HFFc6 (cell line): Measurements from ENCODE around the gene MOSPD2. TPM values are rescaled to one million over a fixed set of nuclear protein-coding genes. Genes with fewer than 3 reads are reported as not detected.

Experiments
- DNase-seq: peaks from one replicate; pipeline ENCODE4 v3.0.0-alpha.2; 2018
- H3K27ac Mint-ChIP-seq: 2 replicates; pipeline ENCODE4 v1.8.0; 2020; ENCODE audit warnings: mild to moderate bottlenecking, mixed read lengths
- H3K27me3 Mint-ChIP-seq: 2 replicates; pipeline ENCODE4 v1.8.0; 2021; ENCODE audit warnings: mild to moderate bottlenecking, moderate library complexity, mixed read lengths; ENCODE audit not compliant: insufficient read depth
- H3K36me3 Mint-ChIP-seq: 2 replicates; pipeline ENCODE4 v1.8.0; 2021; ENCODE audit warnings: low read depth, mixed read lengths
- H3K4me1 Mint-ChIP-seq: 2 replicates; pipeline ENCODE4 v1.8.0; 2020; ENCODE audit warnings: low read depth, mixed read lengths
- H3K4me3 Mint-ChIP-seq: 2 replicates; pipeline ENCODE4 v1.8.0; 2020; ENCODE audit warnings: mild to moderate bottlenecking, moderate library complexity, mixed read lengths
- H3K9me3 Mint-ChIP-seq: 2 replicates; pipeline ENCODE4 v1.8.0; 2020; ENCODE audit warnings: mild to moderate bottlenecking, mixed read lengths
- total RNA-seq, 6 experiments: library from RNA; stranded (reverse); fragmentation: NEBNext Ultra II Directional; extraction: Animal tissue kit (Norgen Biotek cat#: 25700); gene quantifications; 2 replicates in 1 of 6; 3 replicates in 5 of 6; pipeline ENCODE4 v1.2.3, GENCODE V29; 2021
- TF ChIP-seq, protein P1 (sequence below): fragments of 200-600 bp; sonication (generic); IDR thresholded peaks from 2 replicates; pipeline ENCODE4 v1.5.0; 2021; ENCODE audit warnings: antibody characterized with exemption, mild to moderate bottlenecking

MOSPD2 gene
- total RNA-seq, 6 experiments from 2014 or later: 22.0 to 28.2 (median 25.1) TPM

DNA sequence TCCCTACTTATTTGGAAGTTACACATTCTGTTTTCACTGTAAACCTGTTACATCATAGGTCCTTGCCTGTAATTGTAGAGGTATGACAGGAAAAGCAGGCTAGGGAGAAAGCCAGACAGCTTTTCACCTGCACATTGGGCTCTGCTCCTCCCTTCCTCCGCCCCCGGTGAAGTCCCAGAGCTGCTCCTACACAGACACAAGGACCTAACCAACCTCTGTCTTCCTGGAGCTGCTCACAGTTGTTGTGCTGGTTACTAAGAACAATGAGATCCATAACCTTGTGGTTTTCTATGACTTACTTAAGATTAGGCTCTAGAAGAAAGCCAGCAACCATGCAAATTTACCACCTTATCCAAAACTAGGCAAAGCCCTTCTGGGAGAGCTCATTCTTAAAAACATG lies 40.0 kb downstream of the MOSPD2 start:
- peaks cover 32% of the 10 kb centered on the region for H3K36me3 Mint-ChIP-seq
- H3K27me3 Mint-ChIP-seq: no peaks in the 10 kb centered on the region
- peaks cover 45% of the 10 kb centered on the region for H3K4me1 Mint-ChIP-seq
- H3K4me3 Mint-ChIP-seq: no peak overlapping the region
- DNase-seq: peak; percentile 3
- no peaks in the 10 kb centered on the region for H3K9me3 Mint-ChIP-seq
- TF ChIP-seq, protein P1, sequence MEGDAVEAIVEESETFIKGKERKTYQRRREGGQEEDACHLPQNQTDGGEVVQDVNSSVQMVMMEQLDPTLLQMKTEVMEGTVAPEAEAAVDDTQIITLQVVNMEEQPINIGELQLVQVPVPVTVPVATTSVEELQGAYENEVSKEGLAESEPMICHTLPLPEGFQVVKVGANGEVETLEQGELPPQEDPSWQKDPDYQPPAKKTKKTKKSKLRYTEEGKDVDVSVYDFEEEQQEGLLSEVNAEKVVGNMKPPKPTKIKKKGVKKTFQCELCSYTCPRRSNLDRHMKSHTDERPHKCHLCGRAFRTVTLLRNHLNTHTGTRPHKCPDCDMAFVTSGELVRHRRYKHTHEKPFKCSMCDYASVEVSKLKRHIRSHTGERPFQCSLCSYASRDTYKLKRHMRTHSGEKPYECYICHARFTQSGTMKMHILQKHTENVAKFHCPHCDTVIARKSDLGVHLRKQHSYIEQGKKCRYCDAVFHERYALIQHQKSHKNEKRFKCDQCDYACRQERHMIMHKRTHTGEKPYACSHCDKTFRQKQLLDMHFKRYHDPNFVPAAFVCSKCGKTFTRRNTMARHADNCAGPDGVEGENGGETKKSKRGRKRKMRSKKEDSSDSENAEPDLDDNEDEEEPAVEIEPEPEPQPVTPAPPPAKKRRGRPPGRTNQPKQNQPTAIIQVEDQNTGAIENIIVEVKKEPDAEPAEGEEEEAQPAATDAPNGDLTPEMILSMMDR: no peak
- H3K27ac Mint-ChIP-seq: peak overlapping the region; percentile 82

DNA sequence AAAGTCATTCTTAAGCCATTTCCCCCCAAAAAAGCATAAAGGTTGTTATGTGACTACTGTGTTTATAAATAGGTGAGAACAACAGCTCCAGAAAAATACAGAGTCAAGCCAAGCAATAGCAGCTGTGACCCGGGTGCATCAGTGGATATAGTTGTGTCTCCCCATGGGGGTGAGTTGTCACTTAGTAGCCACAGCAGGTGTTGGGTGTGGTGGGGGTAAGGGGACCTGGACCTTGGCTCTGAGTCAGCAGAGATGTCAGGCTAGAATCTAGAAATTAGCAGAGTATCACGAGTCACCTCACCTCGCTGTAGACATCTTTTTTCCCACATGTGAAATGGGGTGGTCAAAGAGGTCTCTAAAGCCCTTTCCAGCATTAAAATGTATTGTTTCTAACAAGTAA lies 42.4 kb downstream of the MOSPD2 start:
- no peak for DNase-seq
- no peaks in the 10 kb centered on the region for H3K9me3 Mint-ChIP-seq
- TF ChIP-seq, protein P1: no peak
- no peaks in the 10 kb centered on the region for H3K27me3 Mint-ChIP-seq
- peaks cover 32% of the 10 kb centered on the region for H3K36me3 Mint-ChIP-seq
- H3K4me1 Mint-ChIP-seq: peaks cover 53% of the 10 kb centered on the region
- peak overlapping the region; percentile 20; the same call in 1 of the 2 replicates for H3K4me3 Mint-ChIP-seq
- peak overlapping the region; percentile 85 for H3K27ac Mint-ChIP-seq

DNA sequence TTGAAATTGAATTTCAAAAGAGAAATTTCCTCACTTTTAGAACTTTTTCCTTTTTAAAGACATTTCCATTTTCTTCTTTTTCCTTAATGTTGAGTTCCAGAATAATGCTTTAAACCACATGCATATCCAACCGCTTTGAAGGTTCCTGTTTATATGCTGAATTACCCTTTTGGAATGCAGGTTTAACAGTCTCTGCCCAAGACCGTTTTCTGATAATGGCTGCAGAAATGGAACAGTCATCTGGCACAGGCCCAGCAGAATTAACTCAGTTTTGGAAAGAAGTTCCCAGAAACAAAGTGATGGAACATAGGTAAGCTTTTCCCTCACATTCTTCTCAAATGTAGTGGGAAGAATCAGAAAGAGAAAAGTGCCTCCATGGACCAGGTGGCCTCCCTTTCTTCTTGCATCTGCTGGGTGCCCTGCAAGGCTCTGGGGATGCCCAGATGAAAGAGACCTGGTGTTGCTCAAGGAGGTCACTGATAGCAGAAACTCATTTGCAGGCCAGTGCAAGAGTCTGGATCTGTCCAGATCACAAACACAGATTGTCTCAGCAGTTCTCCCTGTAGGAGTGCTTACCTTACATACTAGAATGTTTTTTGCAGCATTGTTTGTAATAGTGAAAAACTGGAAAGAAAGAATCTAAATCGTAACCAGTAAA lies 42.9 kb downstream of the MOSPD2 start:
- DNase-seq: peak; percentile 69

DNA sequence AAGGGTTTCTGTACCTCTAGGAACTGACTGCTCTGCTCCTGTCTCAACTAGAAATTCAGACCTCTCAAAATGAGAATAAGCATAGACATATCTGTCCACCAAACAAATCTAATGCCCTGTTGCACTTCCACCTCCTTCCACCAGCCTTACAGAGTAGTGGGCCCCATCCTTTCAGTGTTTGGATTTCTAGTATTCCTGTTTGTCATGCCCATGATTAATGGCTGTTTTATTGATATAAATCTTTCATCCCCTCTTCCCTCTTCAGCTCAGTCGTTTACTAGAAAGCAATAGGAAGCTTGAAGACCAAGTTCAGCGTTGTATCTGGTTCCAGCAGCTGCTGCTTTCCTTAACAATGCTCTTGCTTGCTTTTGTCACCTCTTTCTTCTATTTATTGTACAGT lies 46.2 kb downstream of the MOSPD2 start:
- DNase-seq: no peak
- Mint-ChIP-seq H3K36me3 (peaks cover 27% of the 10 kb centered on the region), H3K9me3 (no peaks in the 10 kb centered on the region), H3K4me1 (peaks cover 70% of the 10 kb centered on the region), H3K27ac (peak overlapping the region; percentile 90), H3K4me3 (no peak overlapping the region), H3K27me3 (no peaks in the 10 kb centered on the region)
- TF ChIP-seq, protein P1: no peak

More for the DNA sequence above, 42.9 kb downstream of the MOSPD2 start:
- Mint-ChIP-seq H3K4me3 (0 out of 2 replicates have a peak overlapping the region, but pooled peaks have one; percentile 20), H3K9me3 (no peaks in the 10 kb centered on the region), H3K27me3 (no peaks in the 10 kb centered on the region), H3K36me3 (peaks cover 32% of the 10 kb centered on the region), H3K27ac (peak overlapping the region; percentile 85), H3K4me1 (peaks cover 58% of the 10 kb centered on the region)
- TF ChIP-seq, protein P1: no peak

DNA sequence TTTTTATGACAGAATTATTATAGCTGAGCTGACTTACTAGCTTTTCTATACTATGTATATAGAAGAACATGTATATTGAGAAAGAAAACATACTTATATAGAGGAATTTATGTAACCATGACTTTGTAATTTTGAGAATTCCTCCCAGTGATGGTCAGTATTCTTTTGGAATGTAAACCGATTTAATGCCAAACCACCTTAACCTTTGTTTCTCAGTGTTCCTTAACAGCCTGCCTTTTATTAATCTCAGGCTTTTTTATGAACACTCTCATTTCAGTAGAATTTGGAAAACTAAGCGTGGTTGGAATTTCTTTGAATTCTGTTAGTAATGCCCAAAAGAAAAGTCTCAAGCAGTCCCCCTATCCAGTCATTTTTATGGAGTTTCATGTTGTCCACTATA lies 47.0 kb downstream of the MOSPD2 start:
- peak; percentile 43 for DNase-seq
- H3K4me1 Mint-ChIP-seq: peaks cover 72% of the 10 kb centered on the region
- TF ChIP-seq, protein P1: no peak
- peaks cover 27% of the 10 kb centered on the region for H3K36me3 Mint-ChIP-seq
- H3K9me3 Mint-ChIP-seq: no peaks in the 10 kb centered on the region
- H3K27ac Mint-ChIP-seq: peak overlapping the region; percentile 86
- no peak overlapping the region for H3K4me3 Mint-ChIP-seq
- no peaks in the 10 kb centered on the region for H3K27me3 Mint-ChIP-seq
